Measurements from ENCODE around the gene CTNS. TPM values are rescaled to one million over a fixed set of nuclear protein-coding genes. Genes with fewer than 3 reads are reported as not detected.

CTNS gene
- total RNA-seq, 1 experiment from 2014 or later, result 17.9 TPM

- H3K36me3 ChIP-seq (replicated peaks; ENCODE audit: control insufficient read depth, insufficient read depth, low read length), result peaks cover 1% of the 10 kb centered on the region; the same call in 1 of the 2 replicates
- no peaks in the 10 kb centered on the region for H3K27me3 ChIP-seq (ENCODE audit: control insufficient read depth, insufficient read depth, low read length)
- peak; percentile 75 for DNase-seq
- H3K4me3 ChIP-seq (ENCODE audit: insufficient read depth, low read depth, low read length), result no peak overlapping the region
Observed at GRCh38 chr17:3659541-3660111, 23.1 kb downstream of the CTNS start.

DNA sequence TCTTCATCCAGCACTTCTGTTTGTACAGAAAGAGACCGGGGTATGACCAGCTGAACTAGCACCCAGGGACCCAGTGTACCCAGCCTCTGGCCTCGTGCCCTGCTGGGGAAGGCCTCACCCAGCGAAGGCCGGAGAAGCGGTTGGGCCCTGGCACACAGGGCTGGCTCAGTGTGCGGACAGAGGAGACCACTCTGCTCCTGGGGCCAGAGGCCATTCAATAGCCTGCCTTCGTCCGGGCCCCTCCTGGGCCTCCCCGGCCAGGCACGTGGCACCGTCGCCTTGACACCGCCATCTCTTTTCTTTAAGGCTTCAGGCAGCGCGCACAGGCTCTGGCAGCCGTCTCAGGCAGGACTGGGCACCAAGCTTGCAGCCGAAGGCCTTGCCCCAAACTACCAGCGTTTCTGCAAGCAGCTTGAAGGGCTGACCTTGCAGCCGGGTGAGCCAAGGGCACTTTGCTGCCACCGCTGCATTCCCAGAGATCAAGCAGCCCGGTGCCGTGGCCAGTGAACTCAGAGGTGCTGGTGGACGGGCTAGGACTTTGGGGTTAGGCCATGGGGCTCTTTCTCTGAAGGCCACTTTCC is 23.8 kb downstream of the CTNS start:
- no peak overlapping the region for H3K4me3 ChIP-seq (ENCODE audit: insufficient read depth, low read depth, low read length)
- no peak for DNase-seq
- H3K27me3 ChIP-seq (ENCODE audit: control insufficient read depth, insufficient read depth, low read length), result no peaks in the 10 kb centered on the region
- peaks cover 1% of the 10 kb centered on the region; the same call in 1 of the 2 replicates for H3K36me3 ChIP-seq (replicated peaks; ENCODE audit: control insufficient read depth, insufficient read depth, low read length)

DNA sequence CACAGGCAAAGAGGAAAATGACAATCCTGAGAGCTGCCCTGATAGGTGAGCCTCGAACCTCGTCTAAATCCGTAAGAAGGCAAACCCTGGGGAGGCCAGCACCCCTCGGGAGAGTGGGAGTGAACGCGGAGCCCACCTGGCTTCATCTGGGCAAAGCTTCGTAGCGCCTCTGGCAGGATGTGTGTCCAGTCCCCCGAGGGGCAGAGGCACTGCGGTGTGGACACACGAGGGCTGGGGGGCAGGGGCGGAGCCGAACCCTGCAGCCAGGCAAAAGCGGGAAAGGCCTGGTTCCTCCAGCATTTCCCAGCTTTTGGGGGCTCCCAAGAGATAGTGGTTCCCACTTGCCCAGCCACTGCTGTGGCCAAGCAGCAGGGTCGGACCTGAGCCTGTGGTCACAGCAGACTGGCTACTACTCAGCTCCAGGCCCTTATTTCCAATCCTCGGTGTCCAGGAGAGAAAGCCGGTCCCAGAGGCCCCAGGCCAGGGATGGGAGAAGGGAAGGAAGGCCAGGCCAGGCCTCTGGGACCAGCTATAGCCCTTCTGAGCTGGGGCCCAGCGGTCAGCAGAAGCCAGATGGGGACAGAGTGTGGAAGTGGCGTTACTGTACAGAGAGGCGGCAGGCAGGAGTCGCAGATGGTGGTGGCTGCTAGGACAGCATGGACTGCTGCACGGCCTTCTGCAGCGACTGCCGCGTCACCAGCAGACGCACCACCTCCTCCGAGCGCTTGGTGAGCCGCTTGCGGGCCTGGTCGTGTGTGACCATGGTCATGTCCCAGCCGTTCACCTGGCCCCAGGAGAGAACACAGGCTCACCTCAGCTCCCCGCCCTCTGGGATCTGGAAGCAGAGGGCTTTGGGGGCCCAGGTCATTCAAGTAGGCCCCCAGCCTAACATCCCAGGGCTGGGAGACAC is 26.8 kb downstream of the CTNS start:
- DNase-seq, result no peak
- Histone ChIP-seq H3K27me3 (ENCODE audit: control insufficient read depth, insufficient read depth, low read length) (no peaks in the 10 kb centered on the region), H3K36me3 (replicated peaks; ENCODE audit: control insufficient read depth, insufficient read depth, low read length) (peaks cover 1% of the 10 kb centered on the region; the same call in 1 of the 2 replicates), H3K4me3 (ENCODE audit: insufficient read depth, low read depth, low read length) (no peak overlapping the region)

DNA sequence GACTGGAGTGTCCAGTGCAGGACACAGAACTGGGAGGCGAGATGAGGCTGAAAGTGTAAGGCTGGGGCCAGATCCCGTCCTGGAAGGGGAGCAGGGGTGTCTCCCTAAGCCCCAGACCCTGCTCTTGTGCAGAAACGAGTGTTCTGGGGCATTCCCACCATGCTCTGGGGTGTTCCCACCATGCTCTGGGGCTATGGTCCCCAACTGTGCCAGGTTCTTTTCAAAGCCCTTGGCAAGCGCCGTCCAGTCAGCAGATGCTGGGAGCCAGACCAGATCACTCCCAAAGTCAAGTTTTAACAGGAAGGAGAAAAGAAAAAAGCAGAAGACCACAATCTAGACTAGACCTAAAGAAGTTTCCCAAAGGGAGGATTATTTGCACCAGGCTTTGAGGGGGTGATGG is 29.3 kb downstream of the CTNS start:
- Histone ChIP-seq H3K27me3 (ENCODE audit: control insufficient read depth, insufficient read depth, low read length) (no peaks in the 10 kb centered on the region), H3K36me3 (replicated peaks; ENCODE audit: control insufficient read depth, insufficient read depth, low read length) (peaks cover 4% of the 10 kb centered on the region), H3K4me3 (ENCODE audit: insufficient read depth, low read depth, low read length) (no peak overlapping the region)
- no peak for DNase-seq

DNA sequence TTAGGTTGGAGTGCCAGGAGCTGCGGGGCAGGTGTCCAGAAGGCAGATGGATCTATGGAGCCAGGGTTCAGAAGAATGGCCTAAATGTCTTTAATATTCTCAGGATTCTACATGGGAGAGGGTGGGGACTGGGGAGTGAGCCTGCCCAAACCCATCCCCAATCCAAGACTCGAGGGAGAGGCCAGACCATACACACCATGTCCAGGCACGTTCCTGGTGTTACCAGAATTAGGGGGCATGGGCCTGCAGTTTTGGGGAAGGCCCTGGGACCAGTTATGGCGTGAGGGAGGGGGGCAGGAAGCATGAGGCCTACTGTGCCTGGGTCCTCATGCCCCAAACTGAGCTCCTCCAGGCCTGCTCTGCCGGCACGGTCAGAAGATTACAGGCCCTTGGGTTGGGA is 30.0 kb downstream of the CTNS start:
- no peaks in the 10 kb centered on the region for H3K27me3 ChIP-seq (ENCODE audit: control insufficient read depth, insufficient read depth, low read length)
- H3K36me3 ChIP-seq (replicated peaks; ENCODE audit: control insufficient read depth, insufficient read depth, low read length), result peaks cover 4% of the 10 kb centered on the region
- no peak overlapping the region for H3K4me3 ChIP-seq (ENCODE audit: insufficient read depth, low read depth, low read length)
- no peak for DNase-seq

DNA sequence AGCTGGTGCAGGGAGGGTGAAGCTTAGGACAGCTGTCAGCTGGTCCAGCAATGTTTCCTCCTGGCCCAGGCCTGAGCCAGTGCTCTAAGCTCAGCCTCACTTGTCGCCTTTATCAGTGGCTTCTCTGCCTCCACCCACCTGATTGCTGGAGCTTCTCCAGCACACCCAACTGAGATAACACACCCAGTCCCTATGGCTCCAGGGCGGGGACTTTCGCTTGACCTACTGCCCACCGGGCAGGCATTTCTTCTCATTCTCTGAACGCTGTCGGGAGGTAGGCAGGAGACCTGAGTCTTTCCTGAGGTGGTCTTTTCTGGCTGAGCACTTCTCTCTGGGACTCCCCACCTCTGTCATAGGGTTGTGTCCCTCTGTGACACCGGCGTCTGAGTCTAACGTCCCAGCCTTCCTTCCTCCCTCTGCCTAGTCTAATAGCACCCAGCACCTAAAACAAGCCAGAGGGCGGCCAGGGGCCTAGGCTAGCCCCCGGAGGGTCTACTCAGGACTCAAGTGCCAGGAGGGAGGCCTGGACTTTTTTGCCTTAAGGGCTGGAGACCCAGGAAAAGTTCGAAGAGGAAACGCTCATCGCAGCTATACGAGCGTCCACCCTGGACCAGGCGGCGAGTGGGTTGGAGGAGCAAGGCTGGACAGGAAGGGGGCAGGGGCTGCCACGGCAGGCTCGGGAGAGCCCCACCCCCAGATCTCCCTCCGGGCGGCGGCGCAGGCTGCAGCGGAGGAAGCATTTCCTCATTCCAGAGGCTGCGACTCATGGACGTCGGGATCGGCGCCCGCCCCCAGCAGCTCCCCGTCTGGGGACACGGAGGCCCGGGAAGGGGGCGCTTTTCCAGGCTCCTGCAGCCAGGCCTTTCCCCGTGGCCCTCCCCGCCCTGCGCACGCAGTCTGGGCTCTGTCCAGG is 31.1 kb downstream of the CTNS start:
- peak; percentile 94 for DNase-seq
- Histone ChIP-seq H3K27me3 (ENCODE audit: control insufficient read depth, insufficient read depth, low read length) (no peaks in the 10 kb centered on the region), H3K4me3 (ENCODE audit: insufficient read depth, low read depth, low read length) (peak overlapping the region; percentile 94), H3K36me3 (replicated peaks; ENCODE audit: control insufficient read depth, insufficient read depth, low read length) (peaks cover 4% of the 10 kb centered on the region)

- Histone ChIP-seq H3K27me3 (ENCODE audit: control insufficient read depth, insufficient read depth, low read length) (no peaks in the 10 kb centered on the region), H3K4me3 (ENCODE audit: insufficient read depth, low read depth, low read length) (peak within 1 kb of the TSS; percentile 94), H3K36me3 (replicated peaks; ENCODE audit: control insufficient read depth, insufficient read depth, low read length) (peaks cover 2% of the 10 kb centered on the region)
- peak; percentile 100 for DNase-seq
Observed at GRCh38 chr17:3668279-3669084, 31.9 kb downstream of the CTNS start, which contains the start of the genes EMC6 and TAX1BP3. Gene EMC6 (plus strand): TSS chr17:3668812. CDS start chr17:3669147, 335 bp downstream. Gene TAX1BP3 (minus strand): TSS chr17:3668578. CDS start chr17:3668526, 52 bp downstream.

DNA sequence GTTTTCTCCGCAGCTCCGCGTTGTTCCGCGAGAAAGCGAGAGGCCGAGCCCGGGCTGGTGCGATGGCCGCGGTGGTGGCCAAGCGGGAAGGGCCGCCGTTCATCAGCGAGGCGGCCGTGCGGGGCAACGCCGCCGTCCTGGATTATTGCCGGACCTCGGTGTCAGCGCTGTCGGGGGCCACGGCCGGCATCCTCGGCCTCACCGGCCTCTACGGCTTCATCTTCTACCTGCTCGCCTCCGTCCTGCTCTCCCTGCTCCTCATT is 32.5 kb downstream of the CTNS start:
- H3K36me3 ChIP-seq (replicated peaks; ENCODE audit: control insufficient read depth, insufficient read depth, low read length), result peaks cover 2% of the 10 kb centered on the region
- H3K4me3 ChIP-seq (ENCODE audit: insufficient read depth, low read depth, low read length), result peak overlapping the region; percentile 75
- no peak for DNase-seq
- H3K27me3 ChIP-seq (ENCODE audit: control insufficient read depth, insufficient read depth, low read length), result no peaks in the 10 kb centered on the region

DNA sequence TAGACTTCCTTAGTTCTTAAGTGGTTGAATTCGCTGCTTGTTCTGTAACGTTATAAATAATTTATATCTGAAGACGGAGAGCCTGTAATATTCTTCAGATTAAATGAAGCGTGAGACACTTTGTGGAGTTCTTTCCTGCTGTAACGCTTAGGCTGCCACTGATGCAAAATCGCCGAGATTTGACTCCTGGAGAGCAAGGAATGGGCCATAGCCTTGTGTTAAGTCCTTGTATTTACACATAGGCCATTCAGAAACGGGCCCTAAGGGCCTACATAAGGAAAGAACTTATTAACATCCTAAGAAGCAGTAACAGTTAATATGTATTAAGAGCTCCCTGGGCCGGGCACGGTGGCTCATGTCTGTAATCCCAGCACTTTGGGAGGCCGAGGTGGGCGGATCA is 33.0 kb downstream of the CTNS start:
- DNase-seq, result no peak
- Histone ChIP-seq H3K36me3 (replicated peaks; ENCODE audit: control insufficient read depth, insufficient read depth, low read length) (peaks cover 2% of the 10 kb centered on the region), H3K27me3 (ENCODE audit: control insufficient read depth, insufficient read depth, low read length) (no peaks in the 10 kb centered on the region), H3K4me3 (ENCODE audit: insufficient read depth, low read depth, low read length) (peak overlapping the region; percentile 75)

GRCh38 chr17:3672571-3672970 is 36.0 kb downstream of the CTNS start:
- DNase-seq, result no peak
- Histone ChIP-seq H3K27me3 (ENCODE audit: control insufficient read depth, insufficient read depth, low read length) (no peaks in the 10 kb centered on the region), H3K36me3 (replicated peaks; ENCODE audit: control insufficient read depth, insufficient read depth, low read length) (peaks cover 2% of the 10 kb centered on the region), H3K4me3 (ENCODE audit: insufficient read depth, low read depth, low read length) (no peak overlapping the region)

DNA sequence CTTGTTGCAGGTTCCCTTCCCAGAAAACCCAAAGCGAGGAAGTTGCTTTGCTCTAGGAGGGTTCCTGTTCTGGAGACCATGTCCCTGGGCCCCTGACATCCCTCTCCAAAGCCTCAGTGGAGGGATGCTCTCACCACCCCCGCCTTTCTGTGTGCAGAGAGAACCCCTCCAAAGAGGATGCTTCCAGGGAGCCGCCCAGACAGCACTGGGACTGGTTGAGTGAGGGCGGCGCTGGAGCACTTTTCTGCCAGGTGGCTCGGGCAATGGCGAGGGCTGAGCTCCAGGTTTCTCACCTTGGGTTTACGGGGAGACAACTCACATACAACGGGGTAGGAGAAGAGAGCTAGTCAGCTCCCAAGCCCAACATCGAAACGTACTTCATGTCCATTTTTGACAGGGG is 39.3 kb downstream of the CTNS start:
- H3K4me3 ChIP-seq (ENCODE audit: insufficient read depth, low read depth, low read length), result no peak overlapping the region
- no peaks in the 10 kb centered on the region for H3K36me3 ChIP-seq (replicated peaks; ENCODE audit: control insufficient read depth, insufficient read depth, low read length)
- no peak for DNase-seq
- no peaks in the 10 kb centered on the region for H3K27me3 ChIP-seq (ENCODE audit: control insufficient read depth, insufficient read depth, low read length)

DNA sequence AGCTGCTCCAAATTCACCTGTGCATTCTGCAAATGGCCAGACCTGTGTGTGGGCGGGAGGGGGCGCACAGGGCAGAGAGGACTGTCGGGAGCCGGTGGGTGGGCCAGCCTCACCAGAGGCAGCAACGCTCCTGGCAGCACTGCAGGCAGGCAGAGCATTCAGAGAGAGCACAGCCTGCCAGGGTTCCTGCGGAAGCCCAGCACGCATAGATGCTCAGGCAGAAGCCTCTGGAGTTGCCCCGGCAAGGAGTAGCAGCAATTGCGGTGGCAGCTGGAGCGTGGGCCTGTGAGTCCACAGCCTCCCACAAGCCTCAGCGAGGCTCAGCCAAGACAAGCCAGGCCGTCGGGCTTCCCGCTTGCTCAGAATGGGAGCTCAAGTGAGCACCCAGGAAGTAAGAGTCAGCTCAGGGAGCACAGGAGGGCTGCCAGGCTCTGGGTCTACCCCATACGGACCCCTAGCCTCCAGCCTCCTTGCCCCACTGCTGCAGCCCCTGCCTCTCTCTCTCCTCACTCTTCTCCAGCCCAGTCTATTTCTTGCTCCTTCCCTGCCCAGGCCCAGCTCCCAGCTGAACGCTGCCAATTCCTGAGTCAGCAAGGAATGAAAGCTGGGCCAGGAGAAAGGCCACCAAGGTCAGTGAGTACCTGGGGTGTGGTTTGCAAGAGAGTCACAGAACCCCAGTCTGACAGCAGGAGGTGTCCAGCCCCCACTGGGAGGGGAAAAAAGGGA is 41.7 kb downstream of the CTNS start:
- Histone ChIP-seq H3K4me3 (ENCODE audit: insufficient read depth, low read depth, low read length) (no peak overlapping the region), H3K36me3 (replicated peaks; ENCODE audit: control insufficient read depth, insufficient read depth, low read length) (no peaks in the 10 kb centered on the region), H3K27me3 (ENCODE audit: control insufficient read depth, insufficient read depth, low read length) (no peaks in the 10 kb centered on the region)
- DNase-seq, result peak; percentile 91

DNA sequence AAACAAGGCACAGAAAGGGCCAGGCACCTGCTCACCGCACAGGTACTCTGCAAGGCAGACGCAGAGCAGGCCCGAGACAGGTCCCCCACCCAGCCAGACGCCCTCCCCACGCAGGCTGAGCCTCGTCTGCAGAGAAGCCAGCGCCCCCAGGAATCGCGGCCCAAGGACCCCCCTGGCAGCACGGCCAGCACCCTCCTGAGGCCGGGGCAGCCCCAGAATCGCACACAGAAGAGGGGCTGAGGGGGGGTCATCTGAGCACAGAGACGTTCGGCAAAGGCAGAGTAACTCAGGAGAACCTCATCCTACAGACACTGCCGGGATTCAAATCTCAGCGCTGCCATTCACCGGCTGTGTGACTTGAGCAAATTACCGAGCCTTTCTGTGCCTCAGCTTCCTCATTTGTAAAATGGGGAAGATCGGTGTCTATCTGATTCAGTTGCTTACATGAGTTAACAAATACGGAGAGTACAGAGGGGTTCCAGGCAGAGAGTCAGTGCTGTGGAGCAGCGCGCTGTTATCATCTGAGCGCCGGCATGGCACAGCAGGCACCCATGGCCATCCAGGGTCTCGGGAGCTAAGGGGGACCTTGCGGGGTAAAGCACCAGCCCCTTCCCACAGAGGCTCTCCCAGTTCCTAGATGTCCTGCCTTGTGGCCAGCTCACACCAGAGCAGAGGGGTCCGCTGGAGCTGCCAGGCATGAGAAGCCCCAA is 42.4 kb downstream of the CTNS start:
- Histone ChIP-seq H3K36me3 (replicated peaks; ENCODE audit: control insufficient read depth, insufficient read depth, low read length) (no peaks in the 10 kb centered on the region), H3K4me3 (ENCODE audit: insufficient read depth, low read depth, low read length) (no peak overlapping the region), H3K27me3 (ENCODE audit: control insufficient read depth, insufficient read depth, low read length) (no peaks in the 10 kb centered on the region)
- DNase-seq, result no peak
